GM19023 (cell line): ENCODE measurements around the gene RECQL.
"Not testable (repeated sequence)": the region's sequence is repeated elsewhere in the genome, so short reads cannot be mapped to it uniquely, and the experiment has no call there.

Source experiments
- ATAC-seq: cut with Tn5 transposase; IDR thresholded peaks from one replicate; pipeline ENCODE4 v1.9.1; 2021; ENCODE audit warnings: mild to moderate bottlenecking, moderate library complexity; ENCODE audit not compliant: unreplicated experiment

RECQL gene

DNA sequence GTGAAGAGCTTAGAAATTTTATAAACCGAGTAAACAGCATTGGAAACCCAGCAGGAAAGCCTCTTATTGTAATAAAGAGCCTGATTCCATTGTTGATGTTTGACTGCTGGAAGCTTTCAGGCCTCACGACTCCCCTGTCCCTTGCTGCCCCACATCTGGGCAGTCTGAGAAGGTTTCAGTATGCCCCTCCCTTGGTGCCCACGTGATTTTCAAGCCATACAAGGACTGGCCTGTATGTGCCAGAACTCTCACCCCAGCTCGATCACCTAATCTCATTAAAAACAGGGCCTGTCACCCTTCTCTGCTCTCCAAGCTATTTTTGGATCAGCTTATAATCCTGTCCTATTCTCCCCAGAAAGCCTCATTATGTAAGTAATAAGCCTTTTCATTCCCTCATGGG is 71.4 kb downstream of the RECQL start:
- no peak for ATAC-seq

DNA sequence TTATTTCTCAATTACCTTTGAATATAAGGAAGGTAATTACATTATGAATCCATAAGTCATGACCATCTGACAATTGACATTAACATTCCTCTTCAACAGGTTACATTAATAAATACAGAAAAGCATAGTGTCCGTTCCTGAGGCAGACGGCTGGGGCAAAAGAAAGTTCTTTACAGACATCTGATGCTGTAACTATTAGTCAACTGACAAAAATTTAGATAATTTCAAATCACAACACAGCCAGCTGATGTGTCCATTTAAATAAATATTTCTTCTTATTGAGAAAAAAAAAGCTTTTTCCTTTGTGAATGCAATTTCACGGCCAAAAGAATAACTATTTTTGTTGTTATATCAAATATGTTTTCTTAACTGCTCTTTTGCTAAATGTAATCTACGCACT is 73.2 kb downstream of the RECQL start:
- no peak for ATAC-seq

DNA sequence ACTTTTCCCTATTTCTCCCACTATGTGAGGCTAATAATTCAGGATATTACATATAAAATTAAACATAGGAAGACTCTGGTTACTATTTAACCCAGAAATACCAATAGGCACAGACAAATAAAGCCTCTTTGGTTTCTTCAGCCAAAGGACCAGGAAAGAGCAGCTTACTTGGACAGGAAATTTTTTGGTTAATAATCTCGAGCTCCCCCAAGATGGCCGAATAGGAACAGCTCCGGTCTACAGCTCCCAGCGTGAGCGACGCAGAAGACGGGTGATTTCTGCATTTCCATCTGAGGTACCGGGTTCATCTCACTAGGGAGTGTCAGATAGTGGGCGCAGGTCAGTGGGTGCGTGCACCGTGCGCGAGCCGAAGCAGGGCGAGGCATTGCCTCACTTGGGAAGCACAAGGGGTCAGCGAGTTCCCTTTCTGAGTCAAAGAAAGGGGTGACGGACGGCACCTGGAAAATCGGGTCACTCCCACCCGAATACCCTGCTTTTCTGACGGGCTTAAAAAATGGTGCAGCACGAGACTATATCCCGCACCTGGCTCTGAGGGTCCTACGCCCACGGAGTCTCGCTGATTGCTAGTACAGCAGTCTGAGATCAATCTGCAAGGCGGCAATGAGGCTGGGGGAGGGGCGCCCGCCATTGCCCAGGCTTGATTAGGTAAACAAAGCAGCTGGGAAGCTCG is 82.3 kb downstream of the RECQL start:
- not testable (repeated sequence) for ATAC-seq
